ENCODE data around the gene AGAP1.

AGAP1 gene

DNA sequence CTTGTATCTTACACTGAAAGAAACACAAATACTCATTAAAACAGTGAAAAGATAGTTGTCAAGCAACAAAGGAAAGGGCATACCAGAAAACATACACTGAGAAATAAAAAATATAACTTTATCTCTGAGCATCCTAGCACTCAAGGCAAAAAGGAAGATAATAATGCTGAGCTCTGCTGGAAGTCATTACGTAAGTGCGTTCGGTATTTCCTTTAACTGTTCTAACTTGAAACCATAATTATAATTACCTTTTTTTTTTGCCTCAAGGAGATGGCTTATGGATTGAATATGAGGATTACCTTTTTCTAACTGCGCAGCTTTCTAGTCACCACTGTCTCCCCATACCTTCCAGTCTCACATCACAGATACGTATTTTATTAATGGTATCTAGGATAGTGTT is 366.3 kb downstream of the AGAP1 start:
- DNase-seq: no peak

DNA sequence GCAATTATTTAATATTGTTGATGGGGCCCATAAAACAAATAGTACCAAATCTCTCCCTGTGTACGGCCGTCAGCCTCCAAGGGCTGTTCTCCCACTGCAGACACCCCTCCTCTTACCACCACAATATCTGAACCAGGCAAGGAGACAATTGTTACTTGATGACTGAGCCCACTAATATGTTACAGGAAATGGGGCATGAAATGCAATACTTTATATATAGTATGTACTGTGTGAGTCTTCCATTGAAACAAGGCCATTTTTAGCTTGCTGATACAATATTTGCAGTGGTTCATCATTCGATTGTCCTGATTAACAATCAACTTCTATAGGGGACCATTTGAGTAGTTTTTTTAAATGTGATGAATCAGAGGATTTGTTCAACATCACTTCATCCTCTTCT is 367.0 kb downstream of the AGAP1 start:
- DNase-seq: no peak

DNA sequence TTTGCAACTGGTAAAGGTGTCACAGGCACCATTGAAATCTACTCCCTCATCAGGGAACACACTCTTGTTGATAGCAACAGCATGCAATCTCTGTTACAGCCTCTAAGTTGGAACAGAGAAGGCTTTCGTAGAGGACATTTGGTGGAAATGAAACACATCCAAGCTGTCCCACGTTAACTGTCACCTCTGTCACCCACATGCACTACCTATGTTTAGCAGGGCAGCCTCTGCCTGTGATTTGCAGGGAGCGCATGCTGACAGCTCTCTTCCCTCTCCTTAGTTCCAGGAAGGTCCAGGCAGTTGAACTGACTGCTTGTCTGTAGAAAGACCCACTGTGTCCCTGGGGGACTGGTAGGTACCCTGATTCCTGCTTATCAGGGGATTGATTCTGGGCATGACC is 367.5 kb downstream of the AGAP1 start:
- no peak for DNase-seq

DNA sequence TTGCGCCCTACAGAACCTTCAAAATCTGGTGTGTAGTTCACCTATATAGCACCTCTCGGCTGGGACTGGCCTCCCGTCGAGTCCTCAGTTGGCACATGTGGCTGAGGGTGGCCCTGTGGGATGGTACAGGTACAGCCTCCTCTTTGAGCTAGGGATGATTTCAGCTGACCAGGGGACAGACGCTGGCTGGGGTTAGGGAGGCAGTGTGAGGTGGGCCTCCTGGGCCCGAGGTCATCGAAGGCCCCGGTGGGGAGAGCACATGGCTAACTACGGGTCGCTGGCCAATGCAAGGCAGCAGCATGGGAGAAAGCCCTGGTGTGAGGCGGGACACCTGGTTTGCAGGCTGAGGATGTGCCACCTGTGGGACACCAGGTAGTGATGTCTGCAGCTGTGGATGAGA is 369.6 kb downstream of the AGAP1 start:
- no peak for DNase-seq

DNA sequence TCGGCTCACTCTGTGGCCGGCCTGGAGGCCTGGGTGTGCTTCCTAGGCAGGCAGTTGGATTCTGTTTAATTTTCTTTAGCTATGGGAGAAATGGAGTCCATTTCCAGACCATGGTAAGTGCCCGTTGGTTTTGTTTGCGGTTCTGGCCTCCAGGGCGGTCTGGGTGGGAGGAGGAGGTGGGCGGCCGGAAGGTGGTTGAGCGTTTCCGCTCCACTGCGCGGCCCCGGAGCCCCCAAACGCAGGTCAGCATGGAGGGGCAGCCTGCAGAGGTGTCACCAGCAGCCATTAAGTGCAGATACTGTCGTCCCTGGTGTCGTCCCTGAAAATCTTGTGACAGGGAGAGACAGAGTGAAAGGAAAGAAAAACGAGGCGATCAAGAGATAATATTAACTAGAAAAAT is 370.5 kb downstream of the AGAP1 start:
- no peak for DNase-seq

DNA sequence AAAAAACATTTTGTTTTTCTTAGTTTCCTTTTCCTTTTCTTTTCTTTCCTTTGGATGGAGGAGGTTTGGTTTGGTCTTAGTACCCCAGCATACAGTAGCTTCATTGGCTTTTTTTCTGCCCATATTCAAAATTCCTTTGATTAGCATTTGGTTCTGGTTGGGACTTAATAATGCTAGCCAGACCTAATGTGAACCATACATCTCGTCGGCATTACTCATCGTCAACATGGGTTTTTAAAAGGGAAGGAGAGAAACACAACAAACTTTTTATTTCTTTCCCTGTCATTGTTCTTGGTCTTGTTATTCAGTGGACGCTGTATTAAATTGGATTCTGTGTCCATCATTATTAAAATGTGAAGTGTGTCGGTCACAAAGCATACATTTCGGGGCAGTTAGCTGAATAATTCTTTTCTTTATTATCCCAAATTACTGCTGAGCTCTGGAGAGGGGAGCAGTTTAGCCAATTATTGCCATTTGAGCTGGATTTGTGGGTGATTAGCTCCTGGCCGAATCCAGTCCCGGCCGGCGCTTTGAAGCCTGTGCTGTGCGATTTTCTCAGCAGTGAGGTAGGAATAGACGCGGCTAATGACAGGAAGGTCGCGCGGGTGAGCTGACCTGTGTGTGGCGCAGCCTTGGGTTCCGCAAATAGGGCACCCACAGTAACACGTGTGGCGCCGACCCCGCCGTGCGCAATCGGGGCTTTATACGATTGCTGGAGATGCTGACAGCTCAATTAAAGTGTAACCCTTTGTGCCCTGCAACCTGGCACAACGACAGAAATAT is 371.1 kb downstream of the AGAP1 start:
- no peak for DNase-seq

DNA sequence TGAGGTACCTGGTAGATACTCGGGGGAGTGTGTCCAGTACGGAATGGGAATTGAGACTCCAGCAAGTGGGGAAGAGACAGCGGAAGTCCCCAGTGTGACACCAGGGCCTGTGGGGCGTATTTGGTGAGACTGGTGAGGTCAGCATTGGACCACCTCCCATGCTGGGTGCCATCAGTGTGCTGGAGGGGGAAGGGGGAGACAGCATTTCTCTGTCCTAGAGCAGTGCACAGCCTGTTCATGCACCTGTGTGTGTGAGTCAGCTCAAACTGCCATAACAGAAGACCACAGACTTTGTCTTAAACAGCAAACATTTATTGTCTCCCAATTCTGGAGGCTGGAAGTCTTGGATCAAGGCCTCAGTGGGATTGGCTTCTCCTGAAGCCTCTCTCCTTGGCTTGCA is 372.5 kb downstream of the AGAP1 start:
- no peak for DNase-seq

DNA sequence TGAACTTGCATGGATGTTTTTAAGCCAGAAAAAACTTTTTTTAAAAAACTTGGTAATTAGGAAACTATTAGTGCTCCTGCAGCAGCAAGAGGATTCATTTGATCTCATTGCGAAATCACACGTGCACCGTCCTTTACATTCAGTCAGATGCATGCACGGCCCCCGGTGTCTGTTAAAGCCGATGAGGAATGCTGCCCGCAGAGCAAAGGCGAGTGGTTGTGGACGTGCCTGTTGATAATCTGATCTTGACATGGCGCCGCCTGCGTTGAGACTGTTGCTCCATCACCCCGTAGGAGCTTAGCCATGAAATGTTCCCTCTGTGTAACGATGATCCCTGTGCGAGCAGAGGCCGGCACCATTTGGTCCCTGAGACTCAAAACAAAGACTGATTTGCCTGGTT is 374.4 kb downstream of the AGAP1 start:
- no peak for DNase-seq

DNA sequence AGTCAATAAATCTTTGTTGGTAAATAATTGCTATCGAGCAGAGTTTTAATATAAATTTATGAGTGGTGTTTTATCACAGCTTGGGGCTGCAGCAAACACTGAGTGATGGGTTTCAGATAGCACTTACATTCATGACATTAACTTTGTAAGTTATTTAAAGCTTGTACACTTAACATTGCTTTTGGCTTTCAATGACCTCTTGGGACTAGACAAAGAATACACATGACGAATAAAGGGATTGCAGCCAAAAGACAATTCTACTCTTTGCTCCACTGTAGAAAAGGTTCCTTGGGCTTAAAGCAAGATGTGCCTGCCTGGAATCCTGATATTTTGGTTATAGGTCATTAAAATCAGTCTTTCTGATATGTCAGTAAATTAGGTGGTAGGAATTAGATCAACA is 374.8 kb downstream of the AGAP1 start:
- DNase-seq: no peak

DNA sequence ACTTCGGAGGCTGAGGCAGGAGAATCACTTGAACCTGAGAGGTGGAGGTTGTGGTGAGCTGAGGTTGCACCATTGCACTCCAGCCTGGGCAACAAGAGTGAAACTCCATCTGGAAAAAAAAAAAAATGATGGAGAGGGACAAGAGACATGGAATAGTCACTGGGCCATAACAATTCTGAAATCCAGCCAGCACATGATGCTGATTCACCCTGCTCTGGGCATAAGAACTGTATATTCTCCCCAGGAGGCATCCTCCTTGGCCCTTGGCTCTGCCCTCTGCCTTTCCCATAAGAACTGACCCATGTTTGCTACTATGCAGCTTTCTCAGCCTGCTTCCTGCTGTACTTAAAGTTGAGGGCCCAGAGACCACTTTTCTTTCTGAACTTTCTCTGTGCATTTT is 376.7 kb downstream of the AGAP1 start:
- no peak for DNase-seq

DNA sequence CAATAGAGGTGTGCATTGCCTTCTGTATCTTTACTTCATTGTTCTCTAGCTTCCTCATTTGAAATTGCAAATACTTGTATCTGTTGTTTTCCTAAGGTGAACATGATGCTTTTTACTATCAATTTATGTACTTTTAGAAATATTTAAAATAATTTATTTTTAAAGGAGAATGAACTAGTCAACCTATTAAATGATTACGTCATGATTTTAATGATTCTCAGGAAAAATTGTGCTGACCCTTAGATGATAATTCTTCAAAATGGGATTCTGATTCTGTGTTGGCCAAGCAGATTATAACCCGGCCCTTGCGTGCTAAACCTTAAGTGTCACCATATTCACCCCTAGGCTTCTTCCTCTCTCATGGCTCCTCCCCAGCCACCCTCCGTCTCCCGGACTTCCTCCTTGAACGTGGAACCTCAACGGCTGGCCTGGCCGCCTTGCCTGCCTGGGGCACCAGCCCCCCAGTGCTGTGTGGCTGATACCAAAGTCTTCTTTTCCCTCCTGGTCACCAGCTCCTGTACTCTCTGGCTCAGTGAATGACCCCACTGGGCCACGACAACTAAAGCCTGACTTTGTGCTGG is 382.3 kb downstream of the AGAP1 start:
- DNase-seq: no peak

DNA sequence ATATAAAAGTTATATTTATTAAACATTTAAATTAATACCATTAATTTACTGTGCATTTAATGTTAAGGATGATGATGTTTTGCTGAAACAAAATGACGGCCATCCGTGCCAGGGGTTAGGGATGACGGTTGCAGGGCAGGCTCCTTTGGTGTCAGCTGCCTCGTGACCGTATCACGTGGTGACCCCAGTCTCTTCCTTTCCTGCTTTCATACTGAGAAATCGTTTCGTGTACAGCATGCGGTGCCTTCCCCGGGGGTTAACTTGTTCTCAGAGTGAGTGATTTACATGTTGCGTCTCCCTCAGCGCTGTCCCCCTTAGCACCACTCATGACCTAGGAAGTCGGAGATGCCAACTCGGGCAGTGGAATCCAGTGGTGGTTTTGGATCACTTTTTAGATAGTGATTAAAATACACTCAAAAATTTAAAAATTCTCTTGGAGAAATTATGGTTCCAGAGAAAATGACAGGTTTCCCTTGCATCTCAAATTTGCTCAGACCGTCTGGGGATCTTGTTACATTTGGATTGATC is 383.5 kb downstream of the AGAP1 start:
- no peak for DNase-seq

DNA sequence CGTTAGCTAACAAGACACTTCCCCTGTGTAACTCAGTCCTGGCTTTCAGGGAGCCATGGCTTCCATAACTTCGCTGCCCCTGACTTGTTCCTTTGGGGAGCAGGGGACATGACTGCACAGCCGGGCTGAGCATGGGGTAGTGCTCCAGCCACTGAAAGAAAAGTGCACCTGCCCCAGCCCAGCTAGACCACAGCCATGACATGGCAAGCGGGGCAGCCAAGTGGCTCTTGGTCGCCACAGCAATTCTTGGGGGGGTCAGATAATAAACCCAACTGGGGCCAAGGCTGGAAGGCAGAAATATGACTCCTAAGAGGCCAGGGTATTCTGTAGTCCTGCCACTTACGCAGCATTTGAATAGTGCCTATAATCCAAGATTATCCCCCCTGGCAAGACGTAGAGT is 385.3 kb downstream of the AGAP1 start:
- no peak for DNase-seq

DNA sequence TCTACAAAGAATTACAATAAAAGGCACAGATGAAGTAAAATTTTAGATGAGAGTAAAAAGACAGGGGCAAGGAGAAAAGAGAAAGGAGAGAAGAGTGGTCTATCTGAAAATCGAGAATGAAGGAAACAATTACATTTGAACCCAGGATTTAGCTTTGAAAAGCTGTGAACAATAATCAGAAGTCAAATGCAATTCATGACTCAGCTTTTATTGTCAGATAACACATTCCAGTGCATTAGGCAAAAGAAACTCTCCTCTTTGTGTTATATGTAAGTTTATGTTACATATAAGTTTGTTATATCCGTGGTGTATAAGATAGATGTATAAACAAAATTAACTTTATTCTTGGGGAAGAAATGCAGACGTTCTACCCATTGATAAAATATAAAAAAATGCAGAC is 389.8 kb downstream of the AGAP1 start:
- no peak for DNase-seq

DNA sequence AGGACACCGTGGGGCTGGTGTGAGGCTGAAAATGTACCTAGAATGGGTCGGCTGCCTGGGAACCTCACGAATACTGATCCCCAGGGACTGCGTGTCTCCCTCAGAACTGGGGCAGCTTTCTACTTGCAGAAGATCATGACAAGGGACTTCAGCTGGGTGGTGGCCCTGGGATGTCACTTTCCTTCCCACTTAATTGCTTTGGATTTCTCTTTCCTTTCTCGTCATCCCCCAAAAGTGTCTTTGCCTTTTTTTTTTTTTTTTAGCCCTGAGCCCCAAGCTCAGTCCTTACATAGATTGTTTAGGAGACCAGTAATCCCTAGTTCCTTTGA is 395.4 kb downstream of the AGAP1 start:
- no peak for DNase-seq

DNA sequence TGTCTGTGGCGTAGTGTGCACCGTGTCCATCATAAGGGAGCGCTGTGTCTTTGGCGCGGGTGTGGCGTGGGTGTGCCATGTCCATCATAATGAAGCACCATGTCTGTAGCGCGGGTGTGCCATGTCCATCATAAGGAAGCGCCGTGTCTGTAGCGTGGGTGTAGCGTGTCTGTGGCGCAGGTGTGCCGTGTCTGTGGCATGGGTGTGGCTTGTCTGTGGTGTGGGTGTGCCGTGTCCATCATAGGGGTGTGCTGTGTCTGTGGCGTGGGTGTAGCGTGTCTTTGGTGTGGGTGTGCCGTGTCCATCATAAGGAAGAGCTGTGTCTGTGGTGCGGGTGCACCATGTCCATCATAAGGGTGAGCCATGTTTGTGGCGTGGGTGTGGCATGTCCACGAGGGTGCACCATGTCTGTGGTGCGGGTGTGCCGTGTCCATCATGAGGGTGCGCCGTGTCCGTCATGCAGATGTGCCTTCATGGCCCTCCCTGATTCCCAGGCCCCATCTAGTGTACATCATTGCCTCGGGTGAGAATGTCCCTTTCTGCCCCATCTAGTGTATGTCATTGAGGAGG is 399.4 kb downstream of the AGAP1 start:
- no peak for DNase-seq

DNA sequence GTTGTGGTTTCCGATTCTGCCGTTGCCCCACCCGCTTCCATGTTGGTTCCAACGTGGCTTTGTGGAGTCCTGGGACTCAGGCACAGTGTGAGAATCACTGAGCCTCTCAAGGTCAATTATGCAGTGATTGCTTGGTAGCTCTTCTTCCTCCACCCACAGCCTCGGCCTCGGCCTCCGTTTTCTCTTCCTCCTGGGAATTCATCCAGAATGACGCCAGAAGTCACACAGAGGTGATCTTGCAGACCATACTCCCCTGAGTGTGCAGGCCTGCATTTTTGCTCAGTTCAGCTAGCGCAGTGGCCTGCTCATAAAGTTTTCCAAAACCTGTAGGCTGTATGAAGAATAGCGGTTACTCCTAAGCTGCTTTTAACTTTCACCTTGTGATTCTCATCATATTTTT is 401.0 kb downstream of the AGAP1 start:
- no peak for DNase-seq

DNA sequence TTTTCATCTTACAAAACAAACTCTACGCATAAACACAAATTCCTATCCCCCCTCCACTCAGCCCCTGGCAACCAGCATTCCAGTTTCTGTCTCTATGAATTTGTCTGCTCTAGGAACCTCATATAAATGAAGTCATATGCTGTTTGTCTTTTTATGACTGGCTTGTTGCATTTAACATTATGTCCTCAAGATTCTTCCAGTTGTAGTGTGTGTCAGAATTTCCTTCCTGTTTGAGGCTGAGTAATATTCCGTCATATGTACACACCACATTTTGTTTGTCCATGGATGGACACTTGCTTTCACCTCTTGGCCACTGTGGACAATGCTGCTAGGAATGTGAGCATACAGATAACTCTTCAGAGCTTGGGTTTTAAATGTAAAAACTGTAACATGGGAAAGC is 402.2 kb downstream of the AGAP1 start:
- DNase-seq: no peak

DNA sequence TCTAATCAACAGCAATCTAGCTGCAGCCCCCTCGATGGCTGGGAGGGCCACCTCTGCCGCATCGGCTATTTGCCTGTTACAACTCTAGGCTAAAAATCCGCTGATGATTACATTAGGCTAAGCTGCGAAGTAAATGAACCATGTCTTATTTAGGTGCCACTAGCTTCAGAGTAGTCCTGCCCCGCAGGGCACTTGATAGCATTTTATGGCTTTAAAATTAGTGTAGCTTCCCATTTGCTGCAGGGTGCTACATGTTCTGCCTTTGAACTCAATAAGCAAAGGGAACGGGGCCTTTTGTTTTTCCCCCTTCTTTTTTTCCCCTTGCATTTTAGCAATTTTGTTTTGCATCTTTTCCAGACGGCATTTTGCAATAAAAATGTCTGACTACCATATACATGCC is 404.1 kb downstream of the AGAP1 start:
- no peak for DNase-seq

DNA sequence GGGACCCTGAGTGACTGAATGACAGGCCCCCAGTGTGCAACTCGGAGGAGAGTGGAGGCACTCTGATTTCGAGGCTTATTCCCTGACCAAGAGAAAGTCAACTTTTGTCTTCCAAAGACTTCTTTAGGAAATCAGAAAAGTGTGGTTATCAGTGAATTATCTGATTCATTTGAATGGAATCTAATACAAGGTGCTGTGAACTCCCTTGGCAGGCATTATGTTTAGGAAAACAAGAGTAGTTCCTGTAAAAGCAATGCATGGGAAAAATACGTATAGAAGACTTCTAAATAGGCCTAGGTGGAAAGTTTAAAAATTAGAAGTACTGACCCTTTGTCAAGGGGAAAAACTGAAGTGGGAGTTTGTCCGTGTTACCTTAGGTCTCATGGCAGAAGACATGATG is 404.9 kb downstream of the AGAP1 start:
- DNase-seq: no peak

DNA sequence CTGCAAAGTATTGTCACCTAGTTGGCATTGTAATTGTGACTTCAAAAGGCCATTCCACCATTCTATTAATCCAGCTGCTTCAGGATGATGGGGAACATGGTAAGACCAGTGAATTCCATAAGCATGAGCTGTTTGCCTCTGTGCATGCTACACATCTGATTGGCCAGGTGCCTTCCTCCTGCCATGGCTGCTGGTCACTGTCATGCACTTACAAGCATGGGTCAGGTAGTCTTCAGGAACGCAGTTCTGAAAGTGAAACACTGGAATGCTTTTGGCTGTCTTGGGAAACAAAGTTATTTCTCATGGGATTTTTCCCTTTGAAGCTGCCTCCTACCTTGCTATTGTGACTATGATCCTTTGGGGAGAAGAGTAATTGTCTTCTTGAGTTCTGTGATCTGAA is 406.8 kb downstream of the AGAP1 start:
- DNase-seq: no peak

DNA sequence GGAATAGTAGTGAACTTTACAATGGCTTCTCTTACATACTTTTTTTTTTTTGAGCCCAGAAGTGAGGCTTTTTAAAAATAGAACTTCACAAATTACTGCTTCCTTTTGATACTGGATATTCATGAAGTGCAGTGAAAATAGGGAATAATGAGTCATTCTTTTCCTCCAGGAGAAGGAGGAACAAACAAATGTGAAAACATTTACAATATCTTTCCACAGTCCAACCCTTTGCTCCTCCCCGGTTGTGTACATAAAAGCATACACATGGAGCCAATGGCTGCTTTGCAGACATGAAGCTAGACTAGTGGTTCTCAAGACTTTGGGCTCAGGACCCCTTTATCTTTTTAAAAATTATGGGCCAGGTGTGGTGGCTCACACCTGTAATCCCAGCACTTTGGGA is 407.4 kb downstream of the AGAP1 start:
- DNase-seq: no peak

DNA sequence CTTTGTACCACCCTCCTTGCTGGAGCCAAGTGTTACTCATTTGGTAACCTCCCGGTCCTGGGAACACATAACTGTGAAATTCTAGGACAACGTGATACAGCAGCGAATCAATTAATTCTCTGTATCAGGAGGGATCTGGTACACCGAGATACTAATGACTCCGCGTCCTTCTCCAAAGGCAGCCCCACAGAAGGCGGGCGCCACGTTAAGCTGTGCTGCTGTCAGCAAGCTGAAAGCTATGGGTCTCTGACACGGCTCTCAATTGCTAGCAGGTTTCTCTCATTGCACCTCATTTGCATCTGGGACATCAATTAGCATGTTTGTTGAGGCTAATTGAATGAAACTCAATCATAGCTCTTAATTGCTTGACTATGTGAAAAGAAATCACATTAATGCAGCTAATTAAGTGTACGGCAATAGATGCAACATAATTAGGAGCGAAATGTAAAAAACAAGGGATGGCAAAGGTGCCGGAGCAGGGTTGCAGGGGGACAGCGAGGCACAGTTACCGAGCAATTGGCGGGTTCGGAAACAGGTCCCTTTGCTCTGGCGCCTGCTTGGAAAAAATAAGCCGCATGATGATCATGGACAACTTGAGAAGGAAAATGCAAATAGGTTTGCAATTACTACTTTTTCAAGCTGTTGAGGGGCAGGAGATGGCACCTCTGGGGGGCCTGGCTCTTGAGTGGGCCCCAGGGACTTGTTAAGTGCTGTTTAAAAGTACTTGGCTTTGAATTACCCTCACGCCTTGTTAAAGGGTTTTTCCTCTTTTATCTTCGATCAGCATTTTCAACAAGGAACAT is 410.1 kb downstream of the AGAP1 start:
- DNase-seq: no peak

DNA sequence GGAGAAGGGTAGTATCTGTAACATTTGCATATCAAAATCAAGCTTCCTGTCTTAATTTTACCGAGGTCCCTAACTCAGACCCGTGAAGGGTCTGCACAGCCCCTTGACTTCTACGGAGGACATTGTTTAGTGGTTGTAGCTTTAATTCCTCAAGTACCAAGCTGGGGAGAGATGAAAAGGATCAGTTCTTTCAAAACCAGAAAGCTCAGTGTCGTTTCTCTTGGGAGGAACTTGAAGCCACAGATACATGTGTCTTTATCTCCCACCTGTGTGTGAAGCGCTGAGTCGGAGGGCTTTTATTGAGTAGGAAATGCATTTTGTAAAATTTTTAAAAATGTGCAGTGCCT is 410.7 kb downstream of the AGAP1 start:
- no peak for DNase-seq

Measured in NCI-H1048 (cell line).